Testis (tissue), 3 donors: ENCODE measurements around the gene DLG2. TPM values are rescaled to one million over a fixed set of nuclear protein-coding genes. Genes with fewer than 3 reads are reported as not detected.

ENCODE experiments used
- DNase-seq: peaks from one replicate; pipeline ENCODE4 v3.0.0-alpha.2; 2019
- H3K27ac ChIP-seq, 2 donors: fragments of 200-600 bp; sonication (generic); one replicate each; pipeline ENCODE4 v1.5.1; 2019
- H3K27me3 ChIP-seq: fragments of 200-600 bp; sonication (generic); one replicate; pipeline ENCODE4 v1.5.1; 2019
- H3K36me3 ChIP-seq: fragments of 200-600 bp; sonication (generic); one replicate; pipeline ENCODE4 v1.5.1; 2017; ENCODE audit warnings: low read depth; ENCODE audit errors: missing control alignments
- H3K4me1 ChIP-seq: fragments of 200-600 bp; sonication (generic); one replicate; pipeline ENCODE4 v1.5.1; 2019
- H3K4me3 ChIP-seq, 2 donors: fragments of 200-600 bp; sonication (generic); one replicate each; pipeline ENCODE4 v1.5.1; 2017 to 2019
- H3K9me3 ChIP-seq: fragments of 200-600 bp; sonication (generic); one replicate; pipeline ENCODE4 v1.5.1; 2017
- POLR2A ChIP-seq: fragments of 450-650 bp; IDR thresholded peaks from one replicate; pipeline ENCODE4 v1.6.1; 2017; ENCODE audit warnings: antibody characterized with exemption, mild to moderate bottlenecking, moderate library complexity
- WGBS, 2 donors: methylation state at CpG; one replicate each; pipeline ENCODE4 v1.1.5; 2018; 5-methylcytosine and 5-hydroxymethylcytosine counted together
- intact Hi-C: fragments of 100-400 bp; cut with DNase I; formaldehyde crosslinking; loops from one replicate; pipeline ENCODE4 v1.15.1; 2023; ENCODE audit warnings: low total_unique reads
- polyA plus RNA-seq: library from polyadenylated mRNA; stranded (reverse); fragments of 350-450 nt; fragmentation: Illumina TruSeq; extraction: RNeasy Lipid Tissue Mini Kit (QIAGEN cat#74804); gene quantifications from one replicate; pipeline ENCODE4 v1.2.3, GENCODE V29; 2014; ENCODE audit warnings: low read depth, low replicate concordance; ENCODE audit not compliant: insufficient read depth
- total RNA-seq, 2 donors: library from RNA; depleted of rRNA; stranded (reverse); fragments of >200 nt; gene quantifications; one replicate each; pipeline ENCODE4 v1.2.3, GENCODE V29; 2016
- TF ChIP-seq, protein P1 (sequence below), 3 experiments: fragments of 450-650 bp in 2 of 3; fragments of 200-600 bp in 1 of 3; sonication (generic) in 1 of 3; IDR thresholded peaks; one replicate each; pipeline ENCODE4 v1.5.1; 2016 to 2019; ENCODE audit warnings: antibody characterized with exemption in 3 of 3, mild to moderate bottlenecking in 2 of 3, moderate library complexity in 1 of 3

The DLG2 gene
- total and polyA plus RNA-seq, 3 donors from 2014 or later: 13.8 to 23.0 (median 14.1) TPM

DNA sequence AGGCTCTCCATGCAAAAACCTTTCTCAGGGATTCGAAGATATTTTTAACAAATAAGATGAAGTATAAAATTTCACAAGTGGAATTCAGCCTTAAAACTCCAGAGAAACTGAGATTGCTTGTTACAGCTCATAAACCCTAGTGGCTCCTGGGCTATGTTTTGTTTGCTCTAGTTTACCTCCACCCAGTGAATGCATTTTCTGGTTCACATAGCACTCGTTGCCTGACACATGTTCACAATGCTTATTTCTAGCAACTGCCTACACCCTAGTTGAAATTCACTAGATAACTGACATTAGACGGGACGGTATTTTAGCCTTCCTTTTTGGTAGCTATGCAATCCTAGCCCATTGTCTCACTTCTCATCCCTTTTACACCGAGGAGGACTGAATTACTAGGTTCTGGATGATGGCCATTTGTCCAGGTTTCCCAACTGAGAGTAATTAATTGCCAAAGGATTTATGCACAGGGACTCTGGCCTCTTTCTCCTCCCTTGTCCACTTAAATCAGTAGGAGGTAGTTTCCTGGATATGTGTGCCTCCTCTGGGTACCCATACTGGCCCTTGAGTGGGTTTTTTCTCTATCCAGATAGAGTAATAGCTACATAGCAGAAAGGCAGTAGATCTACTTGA lies 951.6 kb downstream of the DLG2 start:
- H3K27me3 ChIP-seq: no peaks in the 10 kb centered on the region
- no peaks in the 10 kb centered on the region for H3K9me3 ChIP-seq
- no peak for DNase-seq
- no peaks in the 10 kb centered on the region for H3K36me3 ChIP-seq
- WGBS, 2 donors: 79 to 84% methylated on average over 5 of the region's 5 CpGs
- TF ChIP-seq, protein P1, sequence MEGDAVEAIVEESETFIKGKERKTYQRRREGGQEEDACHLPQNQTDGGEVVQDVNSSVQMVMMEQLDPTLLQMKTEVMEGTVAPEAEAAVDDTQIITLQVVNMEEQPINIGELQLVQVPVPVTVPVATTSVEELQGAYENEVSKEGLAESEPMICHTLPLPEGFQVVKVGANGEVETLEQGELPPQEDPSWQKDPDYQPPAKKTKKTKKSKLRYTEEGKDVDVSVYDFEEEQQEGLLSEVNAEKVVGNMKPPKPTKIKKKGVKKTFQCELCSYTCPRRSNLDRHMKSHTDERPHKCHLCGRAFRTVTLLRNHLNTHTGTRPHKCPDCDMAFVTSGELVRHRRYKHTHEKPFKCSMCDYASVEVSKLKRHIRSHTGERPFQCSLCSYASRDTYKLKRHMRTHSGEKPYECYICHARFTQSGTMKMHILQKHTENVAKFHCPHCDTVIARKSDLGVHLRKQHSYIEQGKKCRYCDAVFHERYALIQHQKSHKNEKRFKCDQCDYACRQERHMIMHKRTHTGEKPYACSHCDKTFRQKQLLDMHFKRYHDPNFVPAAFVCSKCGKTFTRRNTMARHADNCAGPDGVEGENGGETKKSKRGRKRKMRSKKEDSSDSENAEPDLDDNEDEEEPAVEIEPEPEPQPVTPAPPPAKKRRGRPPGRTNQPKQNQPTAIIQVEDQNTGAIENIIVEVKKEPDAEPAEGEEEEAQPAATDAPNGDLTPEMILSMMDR (IDR thresholded peaks at IDR 0.05): no peak
- no peak for TF ChIP-seq POLR2A
- H3K4me1 ChIP-seq: no peaks in the 10 kb centered on the region
- no peak overlapping the region for H3K27ac ChIP-seq
- intact Hi-C loops: no loop called here
- H3K4me3 ChIP-seq: no peak overlapping the region

GRCh38 chr11:84673753-84674152 lies 953.4 kb downstream of the DLG2 start:
- Histone ChIP-seq H3K27ac (no peak overlapping the region), H3K36me3 (no peaks in the 10 kb centered on the region), H3K27me3 (no peaks in the 10 kb centered on the region), H3K4me1 (no peaks in the 10 kb centered on the region), H3K9me3 (no peaks in the 10 kb centered on the region), H3K4me3 (no peak overlapping the region)
- no peak for DNase-seq
- intact Hi-C loops: no loop called here
- TF ChIP-seq, protein P1 (IDR thresholded peaks at IDR 0.05): no peak
- TF ChIP-seq POLR2A: no peak

- H3K36me3 ChIP-seq: no peaks in the 10 kb centered on the region
- no peaks in the 10 kb centered on the region for H3K9me3 ChIP-seq
- no peak overlapping the region for H3K4me3 ChIP-seq
- H3K27ac ChIP-seq: no peak overlapping the region
- no peak for DNase-seq
- H3K27me3 ChIP-seq: no peaks in the 10 kb centered on the region
- H3K4me1 ChIP-seq: no peaks in the 10 kb centered on the region
- intact Hi-C loops: no loop called here
- WGBS, 2 donors: 58 to 63% methylated on average over 4 of the region's 4 CpGs
- no peak for TF ChIP-seq POLR2A
- TF ChIP-seq, protein P1 (IDR thresholded peaks at IDR 0.05): no peak
These were observed 955.7 kb downstream of the DLG2 start for GRCh38 chr11:84671325-84671999.

GRCh38 chr11:84663731-84664130 lies 963.4 kb downstream of the DLG2 start:
- WGBS, 2 donors: 78 to 86% methylated on average over 3 of the region's 3 CpGs
- H3K27me3 ChIP-seq: no peaks in the 10 kb centered on the region
- no peak overlapping the region for H3K4me3 ChIP-seq
- H3K27ac ChIP-seq: no peak overlapping the region
- H3K9me3 ChIP-seq: no peaks in the 10 kb centered on the region
- no peaks in the 10 kb centered on the region for H3K36me3 ChIP-seq
- no peaks in the 10 kb centered on the region for H3K4me1 ChIP-seq
- no peak for DNase-seq
- TF ChIP-seq, protein P1 (IDR thresholded peaks at IDR 0.05): no peak
- TF ChIP-seq POLR2A: no peak
- intact Hi-C loops: no loop called here
